ENCODE data around the gene HSD17B8. TPM values are rescaled to one million over a fixed set of nuclear protein-coding genes. Genes with fewer than 3 reads are reported as not detected.

The HSD17B8 gene
- total and polyA plus RNA-seq, 8 donors, result 20.9 to 47.4 (median 34.5) TPM

DNA sequence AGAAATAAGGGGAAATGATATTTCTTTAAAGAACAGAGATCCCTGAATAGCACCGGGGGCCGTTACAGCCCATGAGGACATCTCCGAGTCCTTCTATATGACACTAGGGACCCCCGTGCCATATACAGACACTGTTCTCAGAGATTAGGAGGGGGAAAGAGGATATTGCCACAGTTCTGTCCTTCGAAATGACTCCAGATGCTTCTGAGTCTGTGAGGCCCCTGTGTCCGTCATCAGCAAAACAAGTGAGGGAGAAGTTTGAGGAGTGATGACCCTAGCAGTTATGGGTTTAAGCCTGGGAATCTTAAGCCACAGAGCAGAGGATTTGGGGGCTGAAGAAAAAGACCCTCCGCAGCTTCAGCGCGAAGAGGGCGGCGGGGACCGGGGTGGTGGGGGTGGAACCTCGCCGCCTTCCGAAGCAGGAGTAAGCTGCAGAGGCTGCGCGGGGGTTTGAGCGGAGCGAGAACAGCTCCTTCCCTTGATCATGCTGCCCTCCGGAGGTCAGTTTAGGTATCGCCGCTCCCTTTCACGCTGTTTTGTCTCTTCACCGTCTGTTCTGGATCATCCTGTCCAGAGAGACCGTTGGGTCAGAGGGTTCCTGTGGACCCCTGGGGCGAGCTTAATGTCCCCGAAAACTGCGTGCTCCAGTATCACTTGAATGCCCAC is 43.7 kb downstream of the HSD17B8 start:
- no peaks in the 10 kb centered on the region for H3K9me3 ChIP-seq
- H3K4me1 ChIP-seq, result peaks cover 0 to 6% (median 0%) of the 10 kb centered on the region in 3 donors
- H3K27ac ChIP-seq, result peak overlapping the region; percentile 61 to 82 (median 72)
- H3K4me3 ChIP-seq, result peak overlapping the region; percentile 6 to 54 (median 34)
- intact Hi-C loops (cut with DNase I), result loop anchor here in 2 of 3 donors (5.0 kb wide), 2 partner anchors 86 to 236 kb away; no protein-coding TSS in a partner anchor
- 4 to 7% methylated on average over 24 to 28 of the region's 28 CpGs for WGBS, 2 donors
- FAIRE-seq (no peak), DNase-seq (peak; percentile 80 to 98 (median 92)), ATAC-seq (peak; percentile 75 to 91 (median 80))
- no peaks in the 10 kb centered on the region for H3K36me3 ChIP-seq
- TF ChIP-seq, protein P1, sequence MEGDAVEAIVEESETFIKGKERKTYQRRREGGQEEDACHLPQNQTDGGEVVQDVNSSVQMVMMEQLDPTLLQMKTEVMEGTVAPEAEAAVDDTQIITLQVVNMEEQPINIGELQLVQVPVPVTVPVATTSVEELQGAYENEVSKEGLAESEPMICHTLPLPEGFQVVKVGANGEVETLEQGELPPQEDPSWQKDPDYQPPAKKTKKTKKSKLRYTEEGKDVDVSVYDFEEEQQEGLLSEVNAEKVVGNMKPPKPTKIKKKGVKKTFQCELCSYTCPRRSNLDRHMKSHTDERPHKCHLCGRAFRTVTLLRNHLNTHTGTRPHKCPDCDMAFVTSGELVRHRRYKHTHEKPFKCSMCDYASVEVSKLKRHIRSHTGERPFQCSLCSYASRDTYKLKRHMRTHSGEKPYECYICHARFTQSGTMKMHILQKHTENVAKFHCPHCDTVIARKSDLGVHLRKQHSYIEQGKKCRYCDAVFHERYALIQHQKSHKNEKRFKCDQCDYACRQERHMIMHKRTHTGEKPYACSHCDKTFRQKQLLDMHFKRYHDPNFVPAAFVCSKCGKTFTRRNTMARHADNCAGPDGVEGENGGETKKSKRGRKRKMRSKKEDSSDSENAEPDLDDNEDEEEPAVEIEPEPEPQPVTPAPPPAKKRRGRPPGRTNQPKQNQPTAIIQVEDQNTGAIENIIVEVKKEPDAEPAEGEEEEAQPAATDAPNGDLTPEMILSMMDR (IDR thresholded peaks at IDR 0.05), result peak; percentile 90 to 97 (median 96)
- H3K27me3 ChIP-seq, result no peaks in the 10 kb centered on the region

DNA sequence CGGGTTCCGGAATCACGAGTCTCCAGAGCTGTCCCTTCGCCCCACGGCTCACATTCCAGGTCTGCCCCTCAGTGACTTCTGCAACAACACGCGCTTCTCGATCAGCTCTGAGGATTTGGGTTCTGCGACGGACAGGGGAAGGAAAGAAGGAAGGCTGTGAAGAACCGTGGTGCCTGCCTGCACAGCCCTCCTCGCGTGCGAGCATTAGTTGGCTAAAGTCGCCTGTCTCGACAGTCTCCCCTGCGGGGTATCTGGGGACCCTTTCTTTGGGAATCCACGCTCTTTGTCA is 44.1 kb downstream of the HSD17B8 start:
- Histone ChIP-seq H3K4me3 (peak overlapping the region; percentile 6 to 54 (median 34)), H3K36me3 (peaks cover 0 to under 1% (median 0%) of the 10 kb centered on the region in 3 donors), H3K9me3 (no peaks in the 10 kb centered on the region), H3K27me3 (no peaks in the 10 kb centered on the region), H3K27ac (peak overlapping the region; percentile 61 to 82 (median 72)), H3K4me1 (peaks cover 0 to 6% (median 0%) of the 10 kb centered on the region in 3 donors)
- ATAC-seq (peak; percentile 10 to 21 (median 18)), FAIRE-seq (no peak), DNase-seq (no peak)
- TF ChIP-seq, protein P1 (IDR thresholded peaks at IDR 0.05), result peak in 1 of 4 donors; percentile 7
- WGBS, 2 donors, result 0 to 1% methylated on average over 18 of the region's 18 CpGs
- intact Hi-C loops (cut with DNase I), result loop anchor here in 2 of 3 donors (5.0 kb wide), 2 partner anchors 86 to 236 kb away; no protein-coding TSS in a partner anchor

DNA sequence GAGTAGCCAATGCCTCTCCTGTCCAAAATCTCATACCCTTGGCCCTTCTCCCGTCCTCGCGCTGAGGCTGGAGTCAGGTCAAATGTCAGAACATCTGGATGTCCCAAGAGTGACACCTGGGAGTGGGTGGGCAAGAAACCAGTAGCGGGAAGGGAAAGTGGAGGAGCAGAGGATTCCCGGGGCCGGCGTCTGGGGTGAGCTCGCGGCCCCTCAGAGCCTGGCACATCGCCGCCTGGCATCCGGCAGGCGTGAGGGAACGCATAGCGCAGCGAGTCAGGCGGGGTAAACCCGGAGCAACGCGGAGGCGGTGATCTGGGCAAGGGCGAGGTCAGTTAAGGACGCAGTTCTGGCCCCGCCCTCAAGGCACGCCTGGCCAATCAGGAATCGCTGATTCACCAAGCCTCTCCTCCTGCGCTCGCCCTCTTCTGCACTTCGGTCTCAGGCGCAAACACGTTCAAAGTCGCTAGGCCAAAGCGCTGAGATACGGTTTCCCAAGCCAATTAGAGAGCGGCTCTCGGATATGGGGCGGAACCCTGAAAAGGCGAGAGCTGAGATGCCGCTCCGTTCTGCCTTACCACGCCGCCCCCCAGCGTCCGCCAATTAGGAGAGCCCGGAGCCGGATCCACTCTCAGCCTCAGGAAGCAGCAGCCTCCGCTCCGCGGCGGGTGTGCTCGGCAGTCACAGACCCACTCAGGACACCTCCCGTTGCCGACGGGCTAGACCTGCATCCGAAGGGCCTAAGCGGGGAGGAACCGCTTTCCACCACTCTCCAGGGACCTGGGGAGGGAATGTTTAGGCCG is 44.7 kb downstream of the HSD17B8 start:
- WGBS, 2 donors, result 0% methylated on average over 48 to 58 of the region's 58 CpGs
- peak; percentile 92 to 97 (median 94) for ATAC-seq

DNA sequence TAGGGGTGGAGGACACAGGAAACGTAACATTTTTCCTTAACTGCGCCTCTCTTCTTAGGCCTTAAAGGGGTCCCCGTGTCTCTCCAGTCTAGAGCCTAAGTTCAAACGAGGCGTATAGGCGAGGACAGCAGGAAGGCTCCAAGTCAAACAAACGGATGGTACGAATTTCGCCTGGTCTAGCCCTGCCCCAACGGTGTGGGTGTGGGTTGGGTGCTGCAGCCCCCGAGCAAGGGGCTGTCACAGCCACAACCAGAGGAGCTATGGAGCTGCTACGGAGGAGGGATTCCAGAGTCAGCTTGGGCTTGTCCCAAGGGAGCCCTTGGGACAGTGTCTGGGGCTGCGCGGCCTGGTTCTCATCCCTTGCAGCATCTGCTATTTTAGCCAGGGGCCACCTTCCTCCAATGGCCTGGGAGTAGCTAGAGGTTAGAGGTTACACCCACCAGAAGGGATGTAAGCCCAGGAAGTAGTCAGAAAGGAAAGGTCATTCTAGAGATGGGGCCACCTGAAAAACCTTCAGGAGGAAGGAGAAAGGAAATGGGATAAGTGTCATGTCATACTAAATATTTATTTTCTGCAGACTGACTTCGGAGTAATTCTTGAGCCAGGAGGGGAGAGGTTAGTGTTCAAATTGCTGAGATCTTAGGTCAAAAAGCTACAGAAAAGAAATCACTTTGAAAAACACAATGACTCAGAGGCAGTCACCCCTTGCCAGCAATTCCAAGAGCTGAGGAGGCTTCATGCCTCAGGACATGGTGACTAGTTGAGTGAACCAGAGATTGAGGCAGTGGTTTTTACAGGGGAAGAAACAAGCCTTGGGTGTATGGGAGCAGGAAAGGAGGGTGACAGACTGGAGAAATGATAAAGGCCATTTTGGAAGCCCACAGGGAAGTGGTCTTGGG is 45.5 kb downstream of the HSD17B8 start:
- H3K4me1 ChIP-seq, result peaks cover 0 to 6% (median 0%) of the 10 kb centered on the region in 3 donors
- TF ChIP-seq, protein P1 (IDR thresholded peaks at IDR 0.05), result no peak
- no peaks in the 10 kb centered on the region for H3K9me3 ChIP-seq
- ATAC-seq, result no peak
- peak in 5 of 6 donors; percentile 21 to 62 (median 35) for DNase-seq
- H3K4me3 ChIP-seq, result peak overlapping the region; percentile 24 to 54 (median 38)
- no peaks in the 10 kb centered on the region for H3K27me3 ChIP-seq
- H3K36me3 ChIP-seq, result peaks cover 0 to 3% (median 0%) of the 10 kb centered on the region in 3 donors
- WGBS, 2 donors, result 13 to 20% methylated on average over 15 of the region's 15 CpGs
- intact Hi-C loops (cut with DNase I), result loop anchor here in 2 of 3 donors (5.0 kb wide), 2 partner anchors 88 to 238 kb away; no protein-coding TSS in a partner anchor
- FAIRE-seq, result no peak
- peak overlapping the region; percentile 73 to 87 (median 80) for H3K27ac ChIP-seq

More for the DNA sequence above, 44.7 kb downstream of the HSD17B8 start:
- peaks cover 0 to 3% (median 0%) of the 10 kb centered on the region in 3 donors for H3K36me3 ChIP-seq
- H3K27me3 ChIP-seq, result no peaks in the 10 kb centered on the region
- peak overlapping the region; percentile 24 to 54 (median 38) for H3K4me3 ChIP-seq
- H3K4me1 ChIP-seq, result peaks cover 0 to 6% (median 0%) of the 10 kb centered on the region in 3 donors
- DNase-seq (peak; percentile 91 to 99 (median 98)), FAIRE-seq (peak; percentile 89)
- intact Hi-C loops (cut with DNase I), result loop anchor here in 2 of 3 donors (5.0 kb wide), 2 partner anchors 87 to 237 kb away; no protein-coding TSS in a partner anchor
- H3K27ac ChIP-seq, result peak overlapping the region; percentile 73 to 87 (median 82)
- TF ChIP-seq, protein P1 (IDR thresholded peaks at IDR 0.05), result no peak
- H3K9me3 ChIP-seq, result no peaks in the 10 kb centered on the region

Measured in pancreas (tissue), 10 donors.